Trophoblast cell (in vitro differentiated cells and primary cell): Measurements from ENCODE around the gene ANKS1B.

ENCODE experiments used
- DNase-seq, 2 donors: peaks; one replicate each; pipeline ENCODE4 v3.0.0-alpha.2; 2016
- H2AFZ ChIP-seq: 2 replicates; pipeline ENCODE4 v1.6.1; 2013; ENCODE audit warnings: low read length, moderate library complexity, mild to moderate bottlenecking; ENCODE audit not compliant: insufficient read depth, poor library complexity
- H2AK5ac ChIP-seq: 2 replicates; pipeline ENCODE4 v1.6.1; 2013; ENCODE audit warnings: mild to moderate bottlenecking, low read length
- H2BK120ac ChIP-seq: 2 replicates; pipeline ENCODE4 v1.6.1; 2013; ENCODE audit warnings: low read length, mild to moderate bottlenecking, moderate library complexity; ENCODE audit not compliant: insufficient read depth, poor library complexity
- H2BK12ac ChIP-seq: 2 replicates; pipeline ENCODE4 v1.6.1; 2013; ENCODE audit warnings: mild to moderate bottlenecking, low read length, moderate library complexity
- H2BK5ac ChIP-seq: 2 replicates; pipeline ENCODE4 v1.6.1; 2013; ENCODE audit warnings: low read length, low read depth, moderate library complexity, mild to moderate bottlenecking; ENCODE audit not compliant: poor library complexity
- H3K14ac ChIP-seq: 2 replicates; pipeline ENCODE4 v1.6.1; 2013; ENCODE audit warnings: mild to moderate bottlenecking, low read length
- H3K18ac ChIP-seq: 2 replicates; pipeline ENCODE4 v1.6.1; 2013; ENCODE audit warnings: mild to moderate bottlenecking, low read length
- H3K23ac ChIP-seq: 2 replicates; pipeline ENCODE4 v1.6.1; 2013; ENCODE audit warnings: low read length
- H3K27ac ChIP-seq: 2 replicates; pipeline ENCODE4 v1.5.1; 2013; ENCODE audit warnings: low read depth, mild to moderate bottlenecking, inconsistent platforms, low read length, moderate library complexity
- H3K27me3 ChIP-seq: 2 replicates; pipeline ENCODE4 v1.6.1; 2013; ENCODE audit warnings: inconsistent platforms, mild to moderate bottlenecking, low read length, moderate library complexity; ENCODE audit not compliant: insufficient read depth
- H3K36me3 ChIP-seq, 2 experiments: 1 replicate in 1 of 2; 2 replicates in 1 of 2; pipeline ENCODE4 v1.6.1; 2013; ENCODE audit warnings: low read length in 2 of 2, mild to moderate bottlenecking in 2 of 2, moderate library complexity in 1 of 2; ENCODE audit not compliant: insufficient read depth in 2 of 2, control insufficient read depth in 1 of 2
- H3K4ac ChIP-seq: 2 replicates; pipeline ENCODE4 v1.6.1; 2013; ENCODE audit warnings: low read depth, mild to moderate bottlenecking, low read length, moderate library complexity
- H3K4me1 ChIP-seq, 2 experiments: 1 replicate in 1 of 2; 2 replicates in 1 of 2; pipeline ENCODE4 v1.6.1; 2013; ENCODE audit warnings: low read length in 2 of 2, mild to moderate bottlenecking in 2 of 2, moderate library complexity in 1 of 2; ENCODE audit not compliant: insufficient read depth in 2 of 2, control insufficient read depth in 1 of 2
- H3K4me2 ChIP-seq: 2 replicates; pipeline ENCODE4 v1.6.1; 2013; ENCODE audit warnings: inconsistent platforms, mild to moderate bottlenecking, low read length, moderate library complexity
- H3K4me3 ChIP-seq: 2 replicates; pipeline ENCODE4 v1.5.1; 2013; ENCODE audit warnings: mild to moderate bottlenecking, low read depth, low read length, inconsistent platforms
- H3K79me1 ChIP-seq: one replicate; pipeline ENCODE4 v1.6.1; 2013; ENCODE audit warnings: low read length
- H3K79me2 ChIP-seq: 2 replicates; pipeline ENCODE4 v1.6.1; 2013; ENCODE audit warnings: low read length, mild to moderate bottlenecking; ENCODE audit not compliant: control insufficient read depth, insufficient read depth, poor library complexity
- H3K9ac ChIP-seq: 2 replicates; pipeline ENCODE4 v1.6.1; 2013; ENCODE audit warnings: mild to moderate bottlenecking, low read length
- H3K9me3 ChIP-seq: 2 replicates; pipeline ENCODE4 v1.6.1; 2013; ENCODE audit warnings: low read depth, mild to moderate bottlenecking, control low read depth, inconsistent platforms, low read length; ENCODE audit not compliant: insufficient read depth
- H4K12ac ChIP-seq: 2 replicates; pipeline ENCODE4 v1.6.1; 2013; ENCODE audit warnings: low read depth, mild to moderate bottlenecking, low read length, moderate library complexity
- H4K8ac ChIP-seq: 2 replicates; pipeline ENCODE4 v1.6.1; 2013; ENCODE audit warnings: low read depth, mild to moderate bottlenecking, low read length, moderate library complexity
- H4K91ac ChIP-seq: one replicate; pipeline ENCODE4 v1.6.1; 2013; ENCODE audit warnings: low read depth, mild to moderate bottlenecking, low read length, moderate library complexity
- WGBS: extraction: QIAGEN DNeasy Blood & Tissue Kit; methylation state at CpG from one replicate; pipeline ENCODE4 v1.1.7; 2013; ENCODE audit warnings: missing lambda C conversion rate; ENCODE audit not compliant: insufficient read length, insufficient coverage; ENCODE audit errors: extremely low coverage; 5-methylcytosine and 5-hydroxymethylcytosine counted together

Gene ANKS1B

GRCh38 chr12:98985156-98985555, 999.6 kb downstream of the ANKS1B start:
- no peaks in the 10 kb centered on the region for H3K79me1 ChIP-seq
- H2AK5ac ChIP-seq, result no peak overlapping the region
- H2AFZ ChIP-seq, result no peak overlapping the region
- H3K4me1 ChIP-seq, result no peaks in the 10 kb centered on the region
- no peak overlapping the region for H3K14ac ChIP-seq
- H3K4me3 ChIP-seq, result no peak overlapping the region
- no peak overlapping the region for H4K8ac ChIP-seq
- no peak for DNase-seq
- H2BK120ac ChIP-seq, result no peak overlapping the region
- no peak overlapping the region for H3K4me2 ChIP-seq
- no peak overlapping the region for H4K12ac ChIP-seq
- H4K91ac ChIP-seq, result no peak overlapping the region
- no peak overlapping the region for H3K9ac ChIP-seq
- H3K27ac ChIP-seq, result no peak overlapping the region
- H3K79me2 ChIP-seq, result no peaks in the 10 kb centered on the region
- no peaks in the 10 kb centered on the region for H3K36me3 ChIP-seq
- H2BK5ac ChIP-seq, result no peak overlapping the region
- no peak overlapping the region for H3K4ac ChIP-seq
- H3K27me3 ChIP-seq, result no peaks in the 10 kb centered on the region
- no peak overlapping the region for H3K18ac ChIP-seq
- WGBS, result no CpG with 5 or more reads among the region's 2 CpGs
- H3K23ac ChIP-seq, result no peak overlapping the region
- no peaks in the 10 kb centered on the region for H3K9me3 ChIP-seq
- H2BK12ac ChIP-seq, result no peak overlapping the region

- H3K4me1 ChIP-seq, result no peaks in the 10 kb centered on the region
- H2AFZ ChIP-seq, result no peak overlapping the region
- no peak overlapping the region for H3K4me2 ChIP-seq
- no peak overlapping the region for H4K12ac ChIP-seq
- no peak for DNase-seq
- no peak overlapping the region for H3K18ac ChIP-seq
- H4K91ac ChIP-seq, result no peak overlapping the region
- H3K14ac ChIP-seq, result no peak overlapping the region
- H3K23ac ChIP-seq, result no peak overlapping the region
- H2BK12ac ChIP-seq, result no peak overlapping the region
- H3K9me3 ChIP-seq, result no peaks in the 10 kb centered on the region
- no peak overlapping the region for H3K9ac ChIP-seq
- H3K4ac ChIP-seq, result no peak overlapping the region
- H2BK5ac ChIP-seq, result no peak overlapping the region
- H4K8ac ChIP-seq, result no peak overlapping the region
- H3K79me2 ChIP-seq, result no peaks in the 10 kb centered on the region
- no peak overlapping the region for H3K4me3 ChIP-seq
- no peak overlapping the region for H2AK5ac ChIP-seq
- H3K27me3 ChIP-seq, result no peaks in the 10 kb centered on the region
- WGBS, result no CpG with 5 or more reads among the region's 1 CpG
- no peaks in the 10 kb centered on the region for H3K36me3 ChIP-seq
- no peak overlapping the region for H3K27ac ChIP-seq
- no peaks in the 10 kb centered on the region for H3K79me1 ChIP-seq
- no peak overlapping the region for H2BK120ac ChIP-seq
Observed at GRCh38 chr12:98983647-98984046, 1001.1 kb downstream of the ANKS1B start.

GRCh38 chr12:98980508-98980907, 1004.2 kb downstream of the ANKS1B start:
- Histone ChIP-seq H3K4ac (no peak overlapping the region), H2BK120ac (no peak overlapping the region), H2BK5ac (no peak overlapping the region), H2AFZ (no peak overlapping the region), H2BK12ac (no peak overlapping the region), H3K79me2 (no peaks in the 10 kb centered on the region), H4K8ac (no peak overlapping the region), H3K18ac (no peak overlapping the region), H3K4me3 (no peak overlapping the region), H3K23ac (no peak overlapping the region), H3K27me3 (no peaks in the 10 kb centered on the region), H3K9me3 (no peaks in the 10 kb centered on the region), H3K14ac (no peak overlapping the region), H3K79me1 (no peaks in the 10 kb centered on the region), H3K4me1 (no peaks in the 10 kb centered on the region), H4K91ac (no peak overlapping the region), H2AK5ac (no peak overlapping the region), H4K12ac (no peak overlapping the region), H3K36me3 (no peaks in the 10 kb centered on the region), H3K27ac (no peak overlapping the region), H3K9ac (no peak overlapping the region), H3K4me2 (no peak overlapping the region)
- DNase-seq, result no peak

GRCh38 chr12:98977186-98977585, 1007.5 kb downstream of the ANKS1B start:
- no peaks in the 10 kb centered on the region for H3K79me2 ChIP-seq
- H3K27me3 ChIP-seq, result no peaks in the 10 kb centered on the region
- no peaks in the 10 kb centered on the region for H3K79me1 ChIP-seq
- no peak for DNase-seq
- no peak overlapping the region for H3K4me3 ChIP-seq
- H2AFZ ChIP-seq, result no peak overlapping the region
- H2BK12ac ChIP-seq, result no peak overlapping the region
- no peak overlapping the region for H3K4ac ChIP-seq
- no peak overlapping the region for H2AK5ac ChIP-seq
- H3K4me2 ChIP-seq, result no peak overlapping the region
- H4K8ac ChIP-seq, result no peak overlapping the region
- no peak overlapping the region for H2BK120ac ChIP-seq
- no peak overlapping the region for H4K91ac ChIP-seq
- no peaks in the 10 kb centered on the region for H3K9me3 ChIP-seq
- no CpG with 5 or more reads among the region's 2 CpGs for WGBS
- H3K23ac ChIP-seq, result no peak overlapping the region
- H3K4me1 ChIP-seq, result no peaks in the 10 kb centered on the region
- no peak overlapping the region for H3K18ac ChIP-seq
- no peak overlapping the region for H4K12ac ChIP-seq
- H3K27ac ChIP-seq, result no peak overlapping the region
- H3K14ac ChIP-seq, result no peak overlapping the region
- H3K36me3 ChIP-seq, result no peaks in the 10 kb centered on the region
- H2BK5ac ChIP-seq, result no peak overlapping the region
- H3K9ac ChIP-seq, result no peak overlapping the region
